Putamen (tissue), 1 donor: ENCODE data around the gene PCBP3.
"Not testable (repeated sequence)": the region's sequence is repeated elsewhere in the genome, so short reads cannot be mapped to it uniquely, and the experiment has no call there.

Experiments used
- DNase-seq: peaks from one replicate; pipeline ENCODE4 v3.0.0-alpha.2; 2016; ENCODE audit warnings: low spot score

PCBP3 gene

GRCh38 chr21:45844181-45844580 lies 200.7 kb downstream of the PCBP3 start:
- DNase-seq: no peak

GRCh38 chr21:45845063-45845769 lies 201.7 kb downstream of the PCBP3 start:
- DNase-seq: no peak

- no peak for DNase-seq
Measured at GRCh38 chr21:45845770-45846090, 202.2 kb downstream of the PCBP3 start.

GRCh38 chr21:45846373-45847160 lies 203.0 kb downstream of the PCBP3 start:
- DNase-seq: peak; percentile 20

- no peak for DNase-seq
Measured at GRCh38 chr21:45847870-45848269, 204.3 kb downstream of the PCBP3 start.

GRCh38 chr21:45848331-45848730 lies 204.8 kb downstream of the PCBP3 start:
- DNase-seq: no peak

GRCh38 chr21:45848805-45849204 lies 205.3 kb downstream of the PCBP3 start:
- DNase-seq: no peak

GRCh38 chr21:45849651-45850050 lies 206.1 kb downstream of the PCBP3 start:
- DNase-seq: no peak

- DNase-seq: no peak
Measured at GRCh38 chr21:45850181-45850580, 206.7 kb downstream of the PCBP3 start.

GRCh38 chr21:45852386-45852785 lies 208.9 kb downstream of the PCBP3 start:
- not testable (repeated sequence) for DNase-seq

- DNase-seq: no peak
Measured at GRCh38 chr21:45852886-45853400, 209.4 kb downstream of the PCBP3 start.

- no peak for DNase-seq
Measured at GRCh38 chr21:45853703-45854342, 210.3 kb downstream of the PCBP3 start.

GRCh38 chr21:45854690-45855247 lies 211.2 kb downstream of the PCBP3 start:
- DNase-seq: no peak

- DNase-seq: no peak
Measured at GRCh38 chr21:45855248-45855811, 211.8 kb downstream of the PCBP3 start.

GRCh38 chr21:45856442-45856841 lies 212.9 kb downstream of the PCBP3 start:
- no peak for DNase-seq

GRCh38 chr21:45856906-45857305 lies 213.4 kb downstream of the PCBP3 start:
- DNase-seq: no peak

GRCh38 chr21:45857761-45858160 lies 214.2 kb downstream of the PCBP3 start:
- no peak for DNase-seq

GRCh38 chr21:45858180-45858579 lies 214.7 kb downstream of the PCBP3 start:
- DNase-seq: no peak

- no peak for DNase-seq
Measured at GRCh38 chr21:45859041-45859761, 215.7 kb downstream of the PCBP3 start.

- DNase-seq: no peak
Measured at GRCh38 chr21:45859762-45860357, 216.3 kb downstream of the PCBP3 start.

GRCh38 chr21:45860493-45861155 lies 217.1 kb downstream of the PCBP3 start:
- DNase-seq: no peak
